Adrenal gland (tissue), 5 donors: Measurements from ENCODE around the gene DCAF10.

ENCODE experiments used
- POLR2A ChIP-seq, 2 donors: fragments of 450-650 bp; IDR thresholded peaks; one replicate each; pipeline ENCODE4 v1.6.1; 2017; ENCODE audit warnings: antibody characterized with exemption in 2 of 2, mild to moderate bottlenecking in 2 of 2, moderate library complexity in 1 of 2
- TF ChIP-seq, protein P1 (sequence below), 6 experiments: fragments of 450-650 bp in 4 of 6; fragments of 200-600 bp in 2 of 6; sonication (generic) in 1 of 6; IDR thresholded peaks; 1 replicate in 5 of 6; 2 replicates in 1 of 6; pipeline versions ENCODE4 v1.5.1 to v1.8.0; 2016 to 2021; ENCODE audit warnings: antibody characterized with exemption in 6 of 6, mild to moderate bottlenecking in 2 of 6, moderate library complexity in 1 of 6
- donor health status: DM: no; HTN: no; CAD: no.

- TF ChIP-seq, protein P1, sequence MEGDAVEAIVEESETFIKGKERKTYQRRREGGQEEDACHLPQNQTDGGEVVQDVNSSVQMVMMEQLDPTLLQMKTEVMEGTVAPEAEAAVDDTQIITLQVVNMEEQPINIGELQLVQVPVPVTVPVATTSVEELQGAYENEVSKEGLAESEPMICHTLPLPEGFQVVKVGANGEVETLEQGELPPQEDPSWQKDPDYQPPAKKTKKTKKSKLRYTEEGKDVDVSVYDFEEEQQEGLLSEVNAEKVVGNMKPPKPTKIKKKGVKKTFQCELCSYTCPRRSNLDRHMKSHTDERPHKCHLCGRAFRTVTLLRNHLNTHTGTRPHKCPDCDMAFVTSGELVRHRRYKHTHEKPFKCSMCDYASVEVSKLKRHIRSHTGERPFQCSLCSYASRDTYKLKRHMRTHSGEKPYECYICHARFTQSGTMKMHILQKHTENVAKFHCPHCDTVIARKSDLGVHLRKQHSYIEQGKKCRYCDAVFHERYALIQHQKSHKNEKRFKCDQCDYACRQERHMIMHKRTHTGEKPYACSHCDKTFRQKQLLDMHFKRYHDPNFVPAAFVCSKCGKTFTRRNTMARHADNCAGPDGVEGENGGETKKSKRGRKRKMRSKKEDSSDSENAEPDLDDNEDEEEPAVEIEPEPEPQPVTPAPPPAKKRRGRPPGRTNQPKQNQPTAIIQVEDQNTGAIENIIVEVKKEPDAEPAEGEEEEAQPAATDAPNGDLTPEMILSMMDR (IDR thresholded peaks at IDR 0.05), result no peak
- TF ChIP-seq POLR2A (IDR thresholded peaks at IDR 0.05), result no peak
Measured at GRCh38 chr9:37910271-37910670, 109.7 kb downstream of the DCAF10 start.
